ENCODE results near the gene ZBTB3. TPM values are rescaled to one million over a fixed set of nuclear protein-coding genes. Genes with fewer than 3 reads are reported as not detected.

Gene ZBTB3
- total and polyA plus RNA-seq, 2 donors (not counting 1 experiment from before 2014, with no cell fraction given) = 6.2 to 14.4 TPM

DNA sequence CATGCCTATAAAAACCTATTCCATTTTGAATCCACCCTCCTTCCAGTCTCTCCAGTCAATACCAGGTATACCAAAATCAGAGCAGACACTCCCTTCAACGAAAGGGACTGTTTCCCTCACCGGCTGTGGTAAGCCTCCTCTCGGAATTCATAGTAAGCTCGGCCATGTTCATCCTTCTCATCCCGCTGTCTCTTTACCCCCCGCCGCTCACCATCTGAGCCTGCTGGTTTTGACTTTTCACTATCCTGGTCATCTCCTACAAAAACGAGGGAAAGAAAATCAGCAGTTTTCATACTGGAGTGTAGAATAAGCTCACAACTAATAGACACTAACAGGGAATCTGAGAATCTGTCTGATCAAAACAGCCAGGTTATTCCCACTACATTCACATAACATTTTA, 29.8 kb downstream of the ZBTB3 start:
- no peak for DNase-seq (ENCODE audit: low read depth in 2 of 2)
- H4K20me1 ChIP-seq (ENCODE audit: control insufficient read depth, extremely low read depth, insufficient read depth, low read length) = peaks cover 4% of the 10 kb centered on the region
- peak overlapping the region; percentile 95 for H3K4me2 ChIP-seq (ENCODE audit: extremely low read depth, insufficient read depth, low read length)
- H3K9ac ChIP-seq (ENCODE audit: insufficient read depth, low read length) = no peak overlapping the region
- peaks cover 77% of the 10 kb centered on the region for H3K79me2 ChIP-seq (ENCODE audit: control insufficient read depth, insufficient read depth, low read length)
- H3K4me3 ChIP-seq (replicated peaks in 1 of 4; ENCODE audit: control extremely low read depth in 1 of 4, insufficient read depth in 1 of 4, low read depth in 3 of 4, low read length in 4 of 4) = peak overlapping the region; percentile 63 to 99 (median 94)
- peaks cover 21% of the 10 kb centered on the region for H3K36me3 ChIP-seq (ENCODE audit: control insufficient read depth, insufficient read depth, low read length)
- H3K4me1 ChIP-seq (ENCODE audit: control insufficient read depth, extremely low read depth, insufficient read depth, low read length) = no peaks in the 10 kb centered on the region
- H3K27ac ChIP-seq (ENCODE audit: insufficient read depth, low read length) = no peak overlapping the region
- TF ChIP-seq CTCF (conservative IDR thresholded peaks at IDR 0.05 in 1 of 2, IDR thresholded peaks at IDR 0.05 in 1 of 2; ENCODE audit: low read depth in 1 of 2, low read length in 2 of 2) (no peak), EZH2 (IDR thresholded peaks at IDR 0.05; ENCODE audit: low read length, missing control alignments) (no peak)
- H3K27me3 ChIP-seq (ENCODE audit: control insufficient read depth, insufficient read depth, low read length) = no peaks in the 10 kb centered on the region
- no peaks in the 10 kb centered on the region for H3K9me3 ChIP-seq (ENCODE audit: control insufficient read depth, insufficient read depth, low read depth, low read length)
- no peak overlapping the region for H2AFZ ChIP-seq (ENCODE audit: low read length)

GRCh38 chr11:62721994-62722393, 32.0 kb downstream of the ZBTB3 start:
- Histone ChIP-seq H3K9me3 (ENCODE audit: control insufficient read depth, insufficient read depth, low read depth, low read length) (no peaks in the 10 kb centered on the region), H3K4me3 (replicated peaks in 1 of 4; ENCODE audit: control extremely low read depth in 1 of 4, insufficient read depth in 1 of 4, low read depth in 3 of 4, low read length in 4 of 4) (no peak overlapping the region), H3K4me1 (ENCODE audit: control insufficient read depth, extremely low read depth, insufficient read depth, low read length) (no peaks in the 10 kb centered on the region), H3K4me2 (ENCODE audit: extremely low read depth, insufficient read depth, low read length) (no peak overlapping the region), H2AFZ (ENCODE audit: low read length) (no peak overlapping the region), H3K27me3 (ENCODE audit: control insufficient read depth, insufficient read depth, low read length) (no peaks in the 10 kb centered on the region), H3K79me2 (ENCODE audit: control insufficient read depth, insufficient read depth, low read length) (peaks cover 83% of the 10 kb centered on the region), H3K36me3 (ENCODE audit: control insufficient read depth, insufficient read depth, low read length) (peaks cover 23% of the 10 kb centered on the region), H4K20me1 (ENCODE audit: control insufficient read depth, extremely low read depth, insufficient read depth, low read length) (peaks cover 4% of the 10 kb centered on the region), H3K27ac (ENCODE audit: insufficient read depth, low read length) (no peak overlapping the region), H3K9ac (ENCODE audit: insufficient read depth, low read length) (no peak overlapping the region)
- DNase-seq (ENCODE audit: low read depth in 2 of 2) = peak in 1 of 2 donors; percentile 47
- TF ChIP-seq CTCF (conservative IDR thresholded peaks at IDR 0.05 in 1 of 2, IDR thresholded peaks at IDR 0.05 in 1 of 2; ENCODE audit: low read depth in 1 of 2, low read length in 2 of 2) = peak in 1 of 2 donors; percentile 6
- TF ChIP-seq EZH2 (IDR thresholded peaks at IDR 0.05; ENCODE audit: low read length, missing control alignments) = no peak

DNA sequence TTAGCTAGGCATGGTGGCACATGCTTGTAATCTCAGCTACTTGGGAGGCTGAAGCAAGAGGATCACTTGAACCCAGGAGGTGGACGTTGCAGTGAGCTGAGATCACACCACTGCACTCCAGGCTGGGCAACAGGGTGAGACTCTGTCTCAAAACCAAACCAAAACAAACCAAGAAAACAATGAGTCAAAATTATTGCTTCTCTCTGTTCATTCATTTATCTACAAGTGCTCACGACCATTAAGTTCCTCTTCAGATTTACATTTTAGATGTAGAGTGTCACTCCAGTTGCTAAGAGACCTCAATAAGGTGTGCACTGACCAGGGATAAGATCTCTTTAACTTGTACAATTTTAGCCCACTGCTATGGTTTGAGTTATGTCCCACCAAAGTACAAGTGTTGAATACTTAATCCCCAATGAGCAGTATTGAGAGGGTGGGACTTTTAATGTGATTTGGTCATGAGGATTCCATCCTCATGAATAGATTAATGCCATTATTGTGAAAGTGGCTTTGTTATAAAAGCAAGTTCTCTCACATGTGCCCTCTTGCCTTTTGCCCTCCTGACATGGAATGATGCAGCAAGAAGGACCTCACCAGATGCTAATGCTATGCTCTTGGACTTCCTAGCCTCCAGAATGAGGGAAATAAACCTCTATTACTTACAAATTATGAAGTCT, 34.5 kb downstream of the ZBTB3 start:
- no peak overlapping the region for H3K4me2 ChIP-seq (ENCODE audit: extremely low read depth, insufficient read depth, low read length)
- peak in 1 of 2 donors; percentile 32 for DNase-seq (ENCODE audit: low read depth in 2 of 2)
- peak overlapping the region; percentile 16 for H3K27ac ChIP-seq (ENCODE audit: insufficient read depth, low read length)

More for the DNA sequence above, 34.5 kb downstream of the ZBTB3 start:
- Histone ChIP-seq H3K9ac (ENCODE audit: insufficient read depth, low read length) (no peak overlapping the region), H3K36me3 (ENCODE audit: control insufficient read depth, insufficient read depth, low read length) (peaks cover 35% of the 10 kb centered on the region), H3K4me3 (replicated peaks in 1 of 4; ENCODE audit: control extremely low read depth in 1 of 4, insufficient read depth in 1 of 4, low read depth in 3 of 4, low read length in 4 of 4) (no peak overlapping the region), H4K20me1 (ENCODE audit: control insufficient read depth, extremely low read depth, insufficient read depth, low read length) (no peaks in the 10 kb centered on the region), H3K9me3 (ENCODE audit: control insufficient read depth, insufficient read depth, low read depth, low read length) (no peaks in the 10 kb centered on the region), H3K27me3 (ENCODE audit: control insufficient read depth, insufficient read depth, low read length) (no peaks in the 10 kb centered on the region), H3K4me1 (ENCODE audit: control insufficient read depth, extremely low read depth, insufficient read depth, low read length) (no peaks in the 10 kb centered on the region), H2AFZ (ENCODE audit: low read length) (no peak overlapping the region), H3K79me2 (ENCODE audit: control insufficient read depth, insufficient read depth, low read length) (peaks cover 72% of the 10 kb centered on the region)
- no peak for TF ChIP-seq EZH2 (IDR thresholded peaks at IDR 0.05; ENCODE audit: low read length, missing control alignments)
- TF ChIP-seq CTCF (conservative IDR thresholded peaks at IDR 0.05 in 1 of 2, IDR thresholded peaks at IDR 0.05 in 1 of 2; ENCODE audit: low read depth in 1 of 2, low read length in 2 of 2) = no peak

Data from fibroblast of lung (primary cell).